Measurements from ENCODE around the gene NTN1. TPM values are rescaled to one million over a fixed set of nuclear protein-coding genes. Genes with fewer than 3 reads are reported as not detected.

The NTN1 gene
- total and polyA plus RNA-seq, 2 of the 4 experiments (the other 2 are of a cell fraction), result under 0.01 to 0.07 TPM

GRCh38 chr17:9032583-9032982 is 11.3 kb downstream of the NTN1 start:
- dilution Hi-C loops (cut with HindIII; ENCODE audit: low sequenced_read_pairs, unreplicated experiment), result no loop called here
- H2BK5ac ChIP-seq (ENCODE audit: low read depth, low read length, poor library complexity, severe bottlenecking), result no peak overlapping the region
- no peaks in the 10 kb centered on the region; the same call in 1 of the 2 replicates for H3K27me3 ChIP-seq (ENCODE audit: control insufficient read depth, insufficient read depth, low read length)
- H3K14ac ChIP-seq (replicated peaks; ENCODE audit: low read depth, low read length), result no peak overlapping the region
- no peaks in the 10 kb centered on the region for H3K4me1 ChIP-seq (ENCODE audit: control insufficient read depth, insufficient read depth, low read length)
- H3K4me2 ChIP-seq (ENCODE audit: low read depth, low read length), result no peak overlapping the region
- no peak overlapping the region for H3K9ac ChIP-seq (ENCODE audit: low read depth, low read length)
- CTCF ChIA-PET, result interaction anchor here (0.6 kb wide), 1 partner anchor 498 kb away, joined by 5 read pairs; no protein-coding TSS in a partner anchor
- in situ Hi-C loops (cut with MboI; ENCODE audit: low sequenced_read_pairs), result no loop called here
- no peak overlapping the region for H2AK5ac ChIP-seq (ENCODE audit: low read depth, low read length)
- intact Hi-C loops (cut with micrococcal nuclease), result no loop called here
- H2AFZ ChIP-seq (replicated peaks; ENCODE audit: low read length, poor library complexity), result no peak overlapping the region
- no peak overlapping the region for H3K27ac ChIP-seq (ENCODE audit: insufficient read depth, low read length)
- no peak overlapping the region for H3K18ac ChIP-seq (ENCODE audit: low read depth, low read length)
- no peak overlapping the region for H2AK9ac ChIP-seq (replicated peaks; ENCODE audit: low read depth, low read length, poor library complexity)
- no peaks in the 10 kb centered on the region for H4K20me1 ChIP-seq (ENCODE audit: insufficient read depth, low read length)
- H3K9me3 ChIP-seq (ENCODE audit: control insufficient read depth, insufficient read depth, low read length), result no peaks in the 10 kb centered on the region
- no peak overlapping the region for H4K91ac ChIP-seq (ENCODE audit: insufficient read depth, low read depth, low read length)
- DNase-seq (no peak), ATAC-seq (ENCODE audit: low read depth) (no peak)
- H3K4ac ChIP-seq (ENCODE audit: low read depth, low read length), result no peak overlapping the region
- H3K23ac ChIP-seq (ENCODE audit: low read depth, low read length), result no peak overlapping the region
- no peak overlapping the region for H2BK15ac ChIP-seq (ENCODE audit: low read depth, low read length)
- no peak overlapping the region for H4K5ac ChIP-seq (ENCODE audit: low read depth, low read length)
- no peak overlapping the region for H3K56ac ChIP-seq (ENCODE audit: extremely low read depth, insufficient read depth, low read length)
- H3K79me1 ChIP-seq (ENCODE audit: low read depth in 1 of 2, low read length in 2 of 2), result no peaks in the 10 kb centered on the region
- POLR2A ChIA-PET (ENCODE audit: unreplicated experiment), result no interaction called here
- no TSS peak for BruUV-seq (replicated peaks)
- H3K4me3 ChIP-seq (ENCODE audit: insufficient read depth, low read depth, low read length), result no peak overlapping the region
- no peaks in the 10 kb centered on the region for H3K36me3 ChIP-seq (ENCODE audit: control insufficient read depth, insufficient read depth, low read length)
- WGBS, 2 experiments (ENCODE audit: extremely low coverage in 2 of 2, insufficient read length in 1 of 2), result 23% methylated on average over 6 of the region's 10 CpGs; no CpG with 5 or more reads in 1 of the 2 experiments
- TF ChIP-seq FOS (IDR thresholded peaks at IDR 0.05; ENCODE audit: low read depth, low read length) (no peak), BHLHE40 (IDR thresholded peaks at IDR 0.05; ENCODE audit: low read depth, low read length) (no peak), ELK1 (IDR thresholded peaks at IDR 0.05; ENCODE audit: borderline replicate concordance, low read depth, low read length) (no peak)
- H3K9me1 ChIP-seq (ENCODE audit: insufficient read depth, low read length), result no peaks in the 10 kb centered on the region
- no peak overlapping the region for H4K8ac ChIP-seq (ENCODE audit: low read depth in 2 of 2, low read length in 2 of 2)
- H2BK20ac ChIP-seq (ENCODE audit: low read depth, low read length), result no peak overlapping the region
- H2BK120ac ChIP-seq (ENCODE audit: low read depth, low read length), result no peak overlapping the region
